Natural killer cell treated with Interleukin-12 subunit alpha and Interleukin-12 subunit beta and Interleukin-15 and Interleukin-18, amount 100 ng/mL, for 72 hours (primary cell): Measurements from ENCODE around the gene SLC35C1. TPM values are rescaled to one million over a fixed set of nuclear protein-coding genes. Genes with fewer than 3 reads are reported as not detected.

Experiments used
- ATAC-seq, 2 donors: fragments of 150-1000 bp; cut with Tn5 transposase in 1 of 2; sonication (Bioruptor Pico), chemical (Tn5 transposase) in 1 of 2; 2 replicates each; pipeline ENCODE4 v1.10.0; 2021
- DNase-seq: peaks from one replicate; pipeline ENCODE4 v3.0.0; 2022; ENCODE audit warnings: low spot score
- H3K27ac Mint-ChIP-seq, 2 donors: 1 replicate in 1 of 2; 2 replicates in 1 of 2; pipeline ENCODE4 v1.8.0; 2022; ENCODE audit warnings: mixed read lengths in 2 of 2, mild to moderate bottlenecking in 1 of 2, moderate library complexity in 1 of 2
- H3K27me3 Mint-ChIP-seq, 2 donors: 1 replicate in 1 of 2; 2 replicates in 1 of 2; pipeline ENCODE4 v1.8.0; 2022; ENCODE audit warnings: mixed read lengths in 2 of 2
- H3K36me3 Mint-ChIP-seq: one replicate; pipeline ENCODE4 v1.8.0; 2022; ENCODE audit warnings: mixed read lengths
- H3K4me1 Mint-ChIP-seq, 2 donors: 1 replicate in 1 of 2; 2 replicates in 1 of 2; pipeline ENCODE4 v1.8.0; 2022; ENCODE audit warnings: low read depth in 2 of 2, mixed read lengths in 2 of 2, mild to moderate bottlenecking in 1 of 2
- H3K4me3 Mint-ChIP-seq: one replicate; pipeline ENCODE4 v1.8.0; 2022; ENCODE audit warnings: mixed read lengths
- H3K9me3 Mint-ChIP-seq: 2 replicates; pipeline ENCODE4 v1.8.0; 2022; ENCODE audit warnings: mixed read lengths
- total RNA-seq, 2 donors: library from RNA; stranded (reverse); gene quantifications; one replicate each; pipeline ENCODE4 v1.2.3, GENCODE V29; 2022

The SLC35C1 gene
- total RNA-seq, 2 donors from 2014 or later, result 15.9 to 18.7 TPM

DNA sequence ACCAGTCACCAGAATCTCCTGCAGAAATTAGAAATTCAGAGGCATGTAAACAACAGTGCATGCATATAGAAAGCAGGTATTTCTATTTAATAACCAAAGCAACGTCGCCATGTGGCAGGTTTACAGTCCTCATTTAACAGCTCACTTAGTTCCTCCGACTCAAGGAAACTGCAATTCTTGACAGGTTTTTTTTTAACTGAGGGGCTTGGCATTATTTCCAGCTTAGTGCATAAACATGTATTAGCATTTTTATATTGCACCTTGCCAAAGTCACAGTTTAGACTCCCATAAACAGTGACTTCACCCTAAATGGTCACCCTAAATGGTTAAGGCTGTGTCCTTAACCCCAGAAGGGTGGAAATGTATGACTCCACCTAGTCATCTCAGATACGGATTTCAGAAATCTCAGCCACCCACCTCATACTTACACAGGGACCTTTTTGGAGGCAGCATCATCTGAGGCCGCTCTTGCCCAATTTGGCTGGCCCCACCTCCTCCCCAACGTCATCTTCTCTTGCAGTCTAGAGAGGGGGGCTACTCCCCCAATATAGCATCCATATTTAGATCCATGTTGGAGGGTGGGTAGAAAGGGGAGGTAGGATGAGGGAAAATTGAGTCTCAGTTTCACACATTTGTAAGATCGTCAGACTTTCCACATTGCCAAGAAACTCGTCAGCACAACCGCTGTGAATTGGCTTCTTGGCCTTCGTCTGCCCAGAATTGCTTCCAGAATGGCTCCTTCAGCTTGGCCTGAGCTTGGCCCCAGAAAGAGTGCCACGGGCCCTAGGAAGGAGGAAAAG lies 31.8 kb upstream of the SLC35C1 start:
- Mint-ChIP-seq H3K27me3 (peaks cover 0 to 4% of the 10 kb centered on the region in 2 donors), H3K36me3 (no peaks in the 10 kb centered on the region), H3K9me3 (no peaks in the 10 kb centered on the region), H3K4me3 (no peak overlapping the region), H3K4me1 (peaks cover 12 to 17% of the 10 kb centered on the region in 2 donors), H3K27ac (no peak overlapping the region)
- no peak for ATAC-seq
- DNase-seq, result no peak

DNA sequence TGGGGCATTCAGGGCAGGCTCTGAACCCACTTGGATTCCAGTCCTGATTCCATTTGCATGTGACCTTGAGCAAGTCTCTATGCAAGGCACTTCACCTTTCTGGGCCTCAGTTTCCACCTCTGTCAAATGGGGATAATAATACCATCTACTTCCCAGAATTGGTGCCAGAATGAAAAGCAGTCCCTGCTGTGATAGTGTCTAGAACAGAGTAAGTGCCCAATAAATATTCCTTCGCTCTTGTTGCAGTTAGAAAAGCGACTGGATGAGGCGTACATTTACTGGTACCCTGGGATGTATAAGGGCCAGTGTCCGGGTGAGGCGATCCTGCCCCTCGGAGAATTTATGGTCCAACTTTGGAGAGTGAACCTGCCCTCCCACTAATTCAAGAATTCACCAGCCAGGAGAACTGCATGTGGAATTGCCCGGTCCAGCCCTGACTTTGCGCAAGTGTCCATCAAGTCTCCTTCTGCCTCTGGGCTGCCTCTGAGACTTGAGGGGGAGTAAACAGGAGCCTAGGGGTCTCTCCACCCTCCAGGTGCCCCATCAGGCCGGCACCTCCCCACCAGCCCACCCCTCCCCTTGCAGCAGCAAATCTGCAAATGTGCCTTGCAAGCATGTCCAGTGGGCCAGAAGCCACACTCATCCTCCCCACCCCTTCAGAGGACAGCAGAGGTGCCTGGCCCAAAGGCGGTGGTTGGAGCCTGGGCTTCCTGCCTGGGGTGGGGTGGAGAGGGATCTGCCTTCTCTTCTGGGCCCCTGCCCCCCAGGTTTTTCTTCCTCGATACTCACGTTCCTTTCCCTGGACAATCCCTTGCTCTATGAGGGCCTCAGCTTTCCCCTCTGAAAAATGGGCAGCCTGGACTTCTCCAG lies 30.9 kb upstream of the SLC35C1 start:
- no peaks in the 10 kb centered on the region for H3K36me3 Mint-ChIP-seq
- DNase-seq, result no peak
- no peaks in the 10 kb centered on the region for H3K9me3 Mint-ChIP-seq
- no peak for ATAC-seq
- H3K4me3 Mint-ChIP-seq, result no peak overlapping the region
- H3K4me1 Mint-ChIP-seq, result peaks cover 12 to 17% of the 10 kb centered on the region in 2 donors
- no peak overlapping the region for H3K27ac Mint-ChIP-seq
- H3K27me3 Mint-ChIP-seq, result peaks cover 0 to 4% of the 10 kb centered on the region in 2 donors

DNA sequence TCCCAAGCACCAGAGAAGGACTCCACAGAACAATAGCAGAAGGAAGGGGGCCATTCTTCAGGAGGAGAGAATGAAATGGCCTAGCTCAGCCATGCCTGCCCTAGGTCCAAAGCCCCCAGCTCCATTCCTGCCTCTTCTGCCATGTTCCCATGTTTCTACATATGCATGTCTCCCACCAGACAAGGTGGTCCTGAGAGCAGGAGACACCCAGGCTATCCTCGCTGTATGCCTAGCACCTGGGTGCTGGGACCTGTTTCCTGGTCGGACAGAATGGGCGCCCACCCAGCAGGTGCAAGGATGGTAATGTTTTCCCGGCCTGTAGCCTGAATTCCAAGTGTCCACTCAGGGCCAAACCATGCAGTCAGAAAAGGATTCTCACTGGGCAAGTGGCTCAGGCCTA lies 30.2 kb upstream of the SLC35C1 start:
- DNase-seq (no peak), ATAC-seq (no peak)
- peaks cover 12 to 17% of the 10 kb centered on the region in 2 donors for H3K4me1 Mint-ChIP-seq
- H3K27me3 Mint-ChIP-seq, result peaks cover 0 to 4% of the 10 kb centered on the region in 2 donors
- H3K4me3 Mint-ChIP-seq, result no peak overlapping the region
- H3K27ac Mint-ChIP-seq, result no peak overlapping the region
- no peaks in the 10 kb centered on the region for H3K9me3 Mint-ChIP-seq
- H3K36me3 Mint-ChIP-seq, result no peaks in the 10 kb centered on the region

DNA sequence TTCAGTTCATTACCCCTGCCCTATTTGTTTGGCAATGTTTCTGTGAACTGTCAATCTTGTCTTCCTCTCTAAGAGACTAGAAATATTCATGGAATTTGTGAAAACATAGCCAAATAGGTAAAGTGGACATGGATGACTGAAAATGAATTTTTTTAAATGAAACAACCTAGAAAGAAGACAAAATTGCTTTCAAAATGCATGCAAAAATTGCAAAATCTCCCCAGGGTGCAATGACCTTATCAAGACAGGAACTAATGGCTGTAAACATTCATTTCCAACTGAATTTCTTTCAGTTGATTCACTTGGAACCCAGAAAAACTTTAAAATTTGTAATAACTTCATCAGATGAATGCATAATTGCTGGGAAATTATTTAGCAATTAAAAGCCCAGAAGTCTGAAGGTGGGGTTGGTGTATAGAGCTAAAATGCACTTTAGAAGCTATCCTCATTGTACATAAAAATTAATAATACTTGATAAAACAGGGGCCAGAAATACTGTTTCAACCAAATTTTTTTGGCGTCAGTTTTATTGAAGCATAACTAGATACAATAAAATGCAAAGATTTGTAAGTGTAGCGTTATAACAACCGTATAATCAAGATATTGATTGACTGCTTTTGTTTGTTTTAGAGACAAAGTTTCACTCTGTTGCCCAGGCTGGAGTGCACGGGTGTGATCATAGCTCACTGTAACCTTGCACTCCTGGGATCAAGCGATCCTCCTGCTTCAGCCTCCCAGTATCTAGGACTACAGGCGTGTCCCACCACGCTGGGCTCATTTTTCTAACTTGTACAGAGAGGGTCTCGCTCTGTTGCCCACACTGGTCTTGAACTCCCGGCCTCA lies 27.6 kb upstream of the SLC35C1 start:
- no peaks in the 10 kb centered on the region for H3K4me1 Mint-ChIP-seq
- no peaks in the 10 kb centered on the region for H3K9me3 Mint-ChIP-seq
- DNase-seq (no peak), ATAC-seq (no peak)
- H3K27ac Mint-ChIP-seq, result no peak overlapping the region
- no peak overlapping the region for H3K4me3 Mint-ChIP-seq
- no peaks in the 10 kb centered on the region for H3K36me3 Mint-ChIP-seq
- no peaks in the 10 kb centered on the region for H3K27me3 Mint-ChIP-seq

DNA sequence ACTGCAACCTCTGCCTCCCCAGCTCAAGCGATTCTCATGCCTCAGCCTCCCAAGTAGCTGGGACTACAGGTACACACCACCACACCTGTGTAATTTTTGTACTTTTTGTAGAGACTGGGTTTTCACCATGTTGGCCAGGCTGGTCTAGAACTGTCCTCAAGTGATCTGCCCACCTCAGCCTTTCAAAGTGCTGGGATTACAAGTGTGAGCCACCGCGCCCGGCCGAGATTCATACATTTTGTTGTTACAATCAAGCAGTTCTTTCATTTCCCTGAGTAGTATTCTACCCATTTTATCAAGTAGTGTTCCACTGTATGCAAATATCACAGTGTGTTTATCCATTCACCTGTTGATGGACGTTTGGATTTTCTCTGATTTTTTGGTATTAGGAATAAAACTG lies 26.6 kb upstream of the SLC35C1 start:
- no peaks in the 10 kb centered on the region for H3K9me3 Mint-ChIP-seq
- H3K36me3 Mint-ChIP-seq, result no peaks in the 10 kb centered on the region
- no peak overlapping the region for H3K4me3 Mint-ChIP-seq
- H3K27ac Mint-ChIP-seq, result no peak overlapping the region
- H3K4me1 Mint-ChIP-seq, result no peaks in the 10 kb centered on the region
- peaks cover 3 to 4% of the 10 kb centered on the region in 2 donors for H3K27me3 Mint-ChIP-seq
- DNase-seq (no peak), ATAC-seq (no peak)

DNA sequence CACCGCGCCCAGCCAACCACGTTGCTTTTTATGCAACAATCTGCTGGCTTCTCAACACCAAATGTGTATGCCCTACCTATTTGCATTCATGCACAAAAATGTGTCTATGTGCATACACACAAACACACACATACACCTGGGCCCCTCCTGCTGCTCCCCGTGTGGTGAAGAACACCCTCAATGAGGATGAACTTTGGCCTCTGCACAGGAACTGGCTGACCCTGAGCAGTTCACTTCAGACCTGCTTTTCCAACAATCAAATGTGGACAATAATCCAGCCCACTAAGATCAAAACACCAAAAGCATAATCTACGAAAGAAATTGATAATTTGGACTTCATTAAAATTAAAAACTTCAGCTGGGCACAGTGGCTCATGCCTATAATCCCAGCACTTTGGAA lies 25.3 kb upstream of the SLC35C1 start:
- DNase-seq, result no peak

DNA sequence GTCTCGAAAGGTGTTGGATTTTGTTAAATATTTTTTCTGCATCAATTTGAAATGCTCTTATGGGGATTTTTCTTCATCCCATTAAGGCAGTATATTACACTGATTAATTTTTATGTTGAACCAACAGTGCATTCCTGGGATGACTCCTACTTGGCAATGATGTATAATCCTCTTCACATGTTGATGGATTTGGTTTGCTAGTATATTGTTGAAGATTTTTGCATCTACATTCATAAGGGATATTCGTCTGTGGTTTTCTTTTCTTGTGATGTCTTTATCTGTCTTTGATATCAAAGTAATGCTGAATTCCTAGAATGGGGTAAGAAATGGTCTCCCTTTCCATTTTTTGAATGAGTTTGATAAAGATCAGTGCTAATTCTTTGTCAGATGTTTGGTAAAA lies 18.7 kb upstream of the SLC35C1 start:
- no peaks in the 10 kb centered on the region for H3K4me1 Mint-ChIP-seq
- H3K9me3 Mint-ChIP-seq, result no peaks in the 10 kb centered on the region
- peaks cover 14 to 30% of the 10 kb centered on the region in 2 donors for H3K27me3 Mint-ChIP-seq
- no peak for DNase-seq
- no peak overlapping the region for H3K4me3 Mint-ChIP-seq
- no peak overlapping the region for H3K27ac Mint-ChIP-seq
- ATAC-seq, result no peak
- no peaks in the 10 kb centered on the region for H3K36me3 Mint-ChIP-seq

More for the DNA sequence above, 25.3 kb upstream of the SLC35C1 start:
- H3K4me3 Mint-ChIP-seq, result no peak overlapping the region
- ATAC-seq, result no peak
- peaks cover 3 to 8% of the 10 kb centered on the region in 2 donors for H3K27me3 Mint-ChIP-seq
- H3K4me1 Mint-ChIP-seq, result no peaks in the 10 kb centered on the region
- no peak overlapping the region for H3K27ac Mint-ChIP-seq
- H3K36me3 Mint-ChIP-seq, result no peaks in the 10 kb centered on the region
- no peaks in the 10 kb centered on the region for H3K9me3 Mint-ChIP-seq

DNA sequence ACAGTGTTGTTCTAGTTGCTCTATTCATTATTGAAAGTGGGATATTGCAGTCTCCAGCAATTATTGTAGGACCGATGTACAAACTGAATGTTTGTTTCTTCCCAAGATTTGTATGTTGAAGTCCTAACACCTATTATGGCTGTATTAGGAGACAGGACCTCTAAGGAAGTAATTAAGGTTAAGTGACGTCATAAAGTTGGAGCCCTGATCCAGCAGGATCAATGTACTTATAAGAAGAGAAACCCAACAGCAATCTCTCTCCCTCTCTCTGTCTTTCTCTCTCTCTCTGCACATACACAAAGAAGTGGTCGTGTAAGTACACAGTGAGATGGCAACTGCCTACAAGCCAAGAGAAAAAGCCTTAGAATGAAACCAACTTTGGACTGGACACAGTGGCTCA lies 16.1 kb upstream of the SLC35C1 start:
- Mint-ChIP-seq H3K4me1 (no peaks in the 10 kb centered on the region), H3K27ac (no peak overlapping the region), H3K9me3 (no peaks in the 10 kb centered on the region), H3K4me3 (no peak overlapping the region), H3K27me3 (peaks cover 19 to 27% of the 10 kb centered on the region in 2 donors), H3K36me3 (no peaks in the 10 kb centered on the region)
- ATAC-seq, result no peak
- no peak for DNase-seq

DNA sequence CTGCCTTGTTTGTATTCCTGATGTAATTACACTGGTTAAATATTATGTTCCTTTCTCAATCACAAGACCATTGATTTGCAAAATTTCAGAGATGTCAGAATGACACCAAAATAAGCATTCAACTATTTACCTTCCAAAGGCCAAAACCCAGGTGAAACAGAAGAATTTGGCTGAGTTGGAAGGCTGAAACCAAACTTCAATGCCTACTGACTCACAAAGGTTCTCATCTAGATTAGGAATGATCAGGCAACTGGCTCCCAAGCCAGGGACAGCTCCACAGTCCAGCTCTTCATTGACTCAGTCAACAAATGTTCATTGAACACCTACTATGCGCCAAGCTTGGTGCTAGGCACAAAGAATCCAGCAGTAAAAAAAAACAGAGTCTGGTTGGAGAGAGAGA lies 13.4 kb upstream of the SLC35C1 start:
- H3K36me3 Mint-ChIP-seq, result no peaks in the 10 kb centered on the region
- no peak for DNase-seq

DNA sequence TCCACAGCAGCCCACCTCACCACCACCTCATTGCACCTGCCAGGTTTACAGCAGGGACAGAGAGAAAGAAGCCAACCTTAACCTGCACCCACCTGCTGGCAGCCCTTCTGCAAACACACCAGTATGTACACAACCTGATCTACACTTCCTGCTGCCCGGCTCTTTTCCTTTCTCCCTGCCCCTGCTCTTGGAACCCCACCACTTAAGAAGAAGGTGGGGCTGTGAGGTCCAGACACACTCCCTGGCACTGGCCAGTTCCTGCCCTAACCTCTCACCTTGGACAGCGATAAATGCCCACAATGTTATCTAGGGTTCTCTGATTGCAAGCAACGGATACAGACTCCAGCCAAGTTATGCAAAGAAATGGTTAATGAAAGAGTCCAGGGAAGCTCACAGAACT lies 10.8 kb upstream of the SLC35C1 start:
- H3K27ac Mint-ChIP-seq, result no peak overlapping the region
- peaks cover 6 to 11% of the 10 kb centered on the region in 2 donors for H3K27me3 Mint-ChIP-seq
- DNase-seq, result no peak

More for the DNA sequence above, 13.4 kb upstream of the SLC35C1 start:
- H3K4me1 Mint-ChIP-seq, result no peaks in the 10 kb centered on the region
- ATAC-seq, result no peak
- peaks cover 14 to 17% of the 10 kb centered on the region in 2 donors for H3K27me3 Mint-ChIP-seq
- H3K9me3 Mint-ChIP-seq, result no peaks in the 10 kb centered on the region
- no peak overlapping the region for H3K4me3 Mint-ChIP-seq
- H3K27ac Mint-ChIP-seq, result no peak overlapping the region

DNA sequence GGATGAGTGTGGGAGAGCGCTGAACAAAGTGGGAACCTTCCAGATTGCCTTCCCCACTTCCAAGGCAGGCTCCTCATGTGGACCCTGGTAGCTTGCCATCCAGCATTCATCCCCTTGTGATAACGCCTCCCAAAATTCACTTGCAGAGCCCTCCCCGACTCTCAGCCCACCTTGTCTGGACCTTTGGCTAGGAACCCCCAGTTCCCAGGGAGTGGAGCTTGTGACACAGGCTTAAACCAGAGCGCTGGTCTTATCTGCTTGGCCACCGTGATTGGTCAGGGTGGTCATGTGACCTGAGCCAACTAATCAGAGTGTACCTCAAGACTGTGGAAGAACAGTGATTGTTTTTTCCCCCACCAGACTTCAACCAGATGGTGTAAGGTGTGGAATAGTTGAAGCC lies 9.6 kb upstream of the SLC35C1 start:
- ATAC-seq (no peak), DNase-seq (no peak)
- H3K27ac Mint-ChIP-seq, result no peak overlapping the region
- H3K4me1 Mint-ChIP-seq, result no peaks in the 10 kb centered on the region
- H3K9me3 Mint-ChIP-seq, result no peaks in the 10 kb centered on the region
- H3K27me3 Mint-ChIP-seq, result peaks cover 6 to 9% of the 10 kb centered on the region in 2 donors
- H3K36me3 Mint-ChIP-seq, result no peaks in the 10 kb centered on the region
- H3K4me3 Mint-ChIP-seq, result no peak overlapping the region

More for the DNA sequence above, 10.8 kb upstream of the SLC35C1 start:
- H3K9me3 Mint-ChIP-seq, result no peaks in the 10 kb centered on the region
- no peak for ATAC-seq
- H3K4me3 Mint-ChIP-seq, result no peak overlapping the region
- no peaks in the 10 kb centered on the region for H3K4me1 Mint-ChIP-seq
- no peaks in the 10 kb centered on the region for H3K36me3 Mint-ChIP-seq

DNA sequence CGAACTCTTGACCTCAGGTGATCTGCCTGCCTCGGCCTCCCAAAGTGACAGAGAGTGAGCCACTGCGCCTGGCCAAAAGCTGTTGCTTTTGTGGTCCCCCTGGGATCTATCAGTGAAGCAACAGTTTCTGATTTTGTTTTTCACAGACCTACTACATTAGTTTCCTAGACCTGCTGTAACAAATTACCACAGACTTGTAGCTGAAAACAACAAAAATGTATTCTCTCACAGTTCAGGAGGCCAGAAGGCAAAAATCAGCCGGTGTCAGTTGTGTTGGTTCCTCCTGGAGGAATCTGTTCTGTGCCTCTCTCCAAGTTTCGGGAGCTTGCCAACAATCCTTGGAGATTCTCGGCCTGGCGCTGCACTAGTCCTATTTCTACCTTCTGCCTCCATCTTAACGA lies 8.5 kb upstream of the SLC35C1 start:
- H3K4me1 Mint-ChIP-seq, result no peaks in the 10 kb centered on the region
- H3K36me3 Mint-ChIP-seq, result no peaks in the 10 kb centered on the region
- no peaks in the 10 kb centered on the region for H3K9me3 Mint-ChIP-seq
- H3K27ac Mint-ChIP-seq, result no peak overlapping the region
- no peak for ATAC-seq
- no peak overlapping the region for H3K4me3 Mint-ChIP-seq
- H3K27me3 Mint-ChIP-seq, result peaks cover 3 to 8% of the 10 kb centered on the region in 2 donors
- no peak for DNase-seq

DNA sequence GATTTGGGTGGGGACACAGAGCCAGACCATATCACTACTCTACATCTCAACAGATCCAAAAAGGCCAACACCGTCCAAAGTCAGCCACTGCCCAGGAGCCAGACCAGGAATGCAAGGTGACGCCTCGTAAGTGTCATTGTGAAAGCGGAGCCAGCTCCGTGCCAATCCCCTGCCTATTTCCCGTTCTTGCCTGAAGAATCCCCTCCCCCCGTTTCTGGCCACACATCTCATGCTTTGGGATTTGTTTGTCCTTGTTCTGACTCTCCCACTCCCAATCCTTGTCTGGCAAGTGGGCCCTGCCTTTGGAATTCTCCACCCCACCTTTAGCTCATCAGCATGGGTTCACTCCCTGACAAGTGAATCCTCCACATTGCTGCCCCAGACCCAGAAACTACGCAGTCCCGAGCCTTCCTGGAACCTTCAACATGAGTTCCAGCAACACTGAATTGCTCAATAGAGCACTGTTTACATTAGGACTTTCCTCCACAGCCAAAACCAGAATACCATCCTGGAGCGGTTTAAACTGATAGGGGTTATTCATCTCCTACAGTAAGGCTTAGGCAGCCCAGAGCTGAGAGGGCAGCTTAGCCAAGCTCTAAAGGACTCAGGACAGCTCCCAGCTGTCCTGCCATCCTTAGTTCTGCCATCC lies 6.0 kb upstream of the SLC35C1 start:
- Mint-ChIP-seq H3K27me3 (peaks cover 0 to under 1% of the 10 kb centered on the region in 2 donors), H3K4me1 (no peaks in the 10 kb centered on the region), H3K9me3 (no peaks in the 10 kb centered on the region), H3K36me3 (no peaks in the 10 kb centered on the region), H3K27ac (no peak overlapping the region), H3K4me3 (no peak overlapping the region)
- DNase-seq, result no peak
- ATAC-seq, result no peak
